ENCODE results near the gene TP53BP2.

DNA sequence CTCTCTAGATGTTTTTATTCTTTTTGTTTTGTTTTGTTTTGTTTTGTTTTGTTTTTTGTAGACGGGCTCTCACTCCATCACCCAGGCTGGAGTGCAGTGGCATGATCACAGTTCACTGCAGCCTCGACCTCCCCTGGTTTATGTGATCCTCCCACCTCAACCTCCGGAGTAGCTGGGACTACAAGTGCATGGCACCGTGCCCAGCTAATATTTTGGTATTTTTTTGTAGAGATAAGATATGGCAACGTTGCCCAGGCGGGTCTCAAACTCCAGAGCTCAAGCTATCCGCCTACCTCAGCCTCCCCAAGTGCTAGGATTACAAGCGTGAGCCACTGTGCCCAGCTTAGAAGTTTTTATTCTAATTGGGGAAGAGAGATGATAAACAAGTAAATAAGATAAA, 13.3 kb upstream of the TP53BP2 start:
- no peak for TF ChIP-seq POLR2A (IDR thresholded peaks at IDR 0.05)
- TF ChIP-seq, protein P1, sequence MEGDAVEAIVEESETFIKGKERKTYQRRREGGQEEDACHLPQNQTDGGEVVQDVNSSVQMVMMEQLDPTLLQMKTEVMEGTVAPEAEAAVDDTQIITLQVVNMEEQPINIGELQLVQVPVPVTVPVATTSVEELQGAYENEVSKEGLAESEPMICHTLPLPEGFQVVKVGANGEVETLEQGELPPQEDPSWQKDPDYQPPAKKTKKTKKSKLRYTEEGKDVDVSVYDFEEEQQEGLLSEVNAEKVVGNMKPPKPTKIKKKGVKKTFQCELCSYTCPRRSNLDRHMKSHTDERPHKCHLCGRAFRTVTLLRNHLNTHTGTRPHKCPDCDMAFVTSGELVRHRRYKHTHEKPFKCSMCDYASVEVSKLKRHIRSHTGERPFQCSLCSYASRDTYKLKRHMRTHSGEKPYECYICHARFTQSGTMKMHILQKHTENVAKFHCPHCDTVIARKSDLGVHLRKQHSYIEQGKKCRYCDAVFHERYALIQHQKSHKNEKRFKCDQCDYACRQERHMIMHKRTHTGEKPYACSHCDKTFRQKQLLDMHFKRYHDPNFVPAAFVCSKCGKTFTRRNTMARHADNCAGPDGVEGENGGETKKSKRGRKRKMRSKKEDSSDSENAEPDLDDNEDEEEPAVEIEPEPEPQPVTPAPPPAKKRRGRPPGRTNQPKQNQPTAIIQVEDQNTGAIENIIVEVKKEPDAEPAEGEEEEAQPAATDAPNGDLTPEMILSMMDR (IDR thresholded peaks at IDR 0.05), result no peak
- TF ChIP-seq EP300 (IDR thresholded peaks at IDR 0.05), result no peak
